HG02610 (cell line): ENCODE measurements around the gene PLXDC2.

Source experiments
- ATAC-seq: cut with Tn5 transposase; IDR thresholded peaks from one replicate; pipeline ENCODE4 v1.9.1; 2021; ENCODE audit warnings: mild to moderate bottlenecking, moderate library complexity; ENCODE audit not compliant: unreplicated experiment

The PLXDC2 gene

DNA sequence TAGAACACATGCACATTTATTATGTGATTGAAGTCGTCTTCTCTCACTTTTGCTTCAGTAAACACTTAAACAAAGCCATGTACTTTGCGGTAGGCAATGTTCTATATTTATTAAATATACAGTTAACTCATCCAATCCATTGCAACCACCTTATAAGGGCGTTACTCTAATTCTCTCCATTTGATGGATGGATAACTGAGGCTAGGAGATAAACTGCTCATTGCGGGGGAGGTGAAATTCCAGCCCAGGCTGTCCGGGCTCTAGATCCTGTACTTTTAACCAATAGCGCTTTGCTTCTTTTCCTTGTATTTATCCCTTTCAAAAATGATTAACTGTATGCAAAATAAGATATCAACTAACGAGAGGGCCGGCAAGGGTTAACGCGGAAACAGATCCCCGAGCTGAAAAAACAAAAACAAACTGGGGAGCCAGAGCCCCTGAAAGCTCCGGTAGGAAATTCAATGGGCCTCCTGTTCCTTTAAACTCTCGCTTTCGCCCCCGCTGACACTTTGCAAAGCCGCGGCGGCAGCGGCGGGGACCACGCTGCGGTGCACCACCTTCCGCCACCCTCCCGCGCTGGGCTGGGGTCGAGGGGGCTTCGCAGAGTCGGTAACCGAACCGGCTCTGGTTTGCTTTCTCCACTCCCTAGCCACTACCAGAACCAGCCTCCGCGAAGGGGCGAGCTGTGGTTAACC, 1.0 kb upstream of the PLXDC2 start:
- no peak for ATAC-seq

- ATAC-seq = no peak
These were observed 361 bp upstream of the PLXDC2 start for GRCh38 chr10:19815731-19816410.

- no peak for ATAC-seq
These were observed 1.1 kb downstream of the PLXDC2 start for GRCh38 chr10:19817231-19817933.

DNA sequence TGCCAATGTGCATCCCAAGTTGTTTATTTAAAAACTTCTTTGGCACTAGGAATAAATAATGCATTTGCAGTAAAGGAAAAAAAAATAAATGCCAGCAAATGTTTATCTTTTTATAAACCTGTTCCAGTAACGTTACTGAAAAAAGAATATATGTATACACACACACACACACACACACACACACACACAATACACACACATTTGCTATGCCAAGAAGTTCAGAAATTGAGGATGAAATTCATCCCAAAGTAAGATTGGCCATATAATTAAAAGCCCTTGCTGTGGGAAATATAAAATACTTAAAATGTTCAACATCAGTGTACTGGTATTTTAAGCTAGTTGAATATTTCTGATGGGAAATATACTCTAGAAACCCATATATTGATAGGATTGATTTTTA, 2.6 kb downstream of the PLXDC2 start:
- no peak for ATAC-seq

DNA sequence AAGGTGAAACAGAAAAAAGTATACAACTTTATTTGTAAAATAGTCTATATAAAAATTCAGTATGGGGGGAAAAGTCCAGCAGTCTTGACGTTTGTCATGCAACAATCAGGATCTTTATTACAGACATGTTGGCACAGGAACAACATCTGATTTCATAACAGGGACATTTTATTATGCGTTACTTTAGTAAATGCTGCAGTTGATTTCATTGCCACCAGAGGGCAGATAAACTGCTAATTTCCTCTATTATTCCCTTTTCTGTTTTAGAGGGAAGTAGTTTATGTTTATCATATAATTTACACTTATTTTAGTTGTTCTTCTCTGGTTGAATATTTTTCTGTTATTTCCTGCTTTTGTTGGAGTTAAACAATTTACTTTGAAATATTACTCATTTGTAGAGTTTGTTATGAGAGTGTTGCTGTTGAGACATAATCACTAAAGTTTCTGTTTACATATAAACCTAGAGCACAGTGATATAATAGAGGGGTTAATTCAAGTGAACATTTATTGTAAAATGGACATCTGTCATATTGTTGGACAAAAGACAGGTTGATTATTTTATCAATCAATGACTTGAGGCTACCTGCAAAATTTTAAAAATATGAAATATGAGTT, 3.3 kb downstream of the PLXDC2 start:
- ATAC-seq = no peak

GRCh38 chr10:19824381-19825342, 8.4 kb downstream of the PLXDC2 start:
- ATAC-seq = no peak

- ATAC-seq = no peak
These were observed 9.5 kb downstream of the PLXDC2 start for GRCh38 chr10:19825700-19826099.

GRCh38 chr10:19826712-19827111, 10.5 kb downstream of the PLXDC2 start:
- no peak for ATAC-seq

DNA sequence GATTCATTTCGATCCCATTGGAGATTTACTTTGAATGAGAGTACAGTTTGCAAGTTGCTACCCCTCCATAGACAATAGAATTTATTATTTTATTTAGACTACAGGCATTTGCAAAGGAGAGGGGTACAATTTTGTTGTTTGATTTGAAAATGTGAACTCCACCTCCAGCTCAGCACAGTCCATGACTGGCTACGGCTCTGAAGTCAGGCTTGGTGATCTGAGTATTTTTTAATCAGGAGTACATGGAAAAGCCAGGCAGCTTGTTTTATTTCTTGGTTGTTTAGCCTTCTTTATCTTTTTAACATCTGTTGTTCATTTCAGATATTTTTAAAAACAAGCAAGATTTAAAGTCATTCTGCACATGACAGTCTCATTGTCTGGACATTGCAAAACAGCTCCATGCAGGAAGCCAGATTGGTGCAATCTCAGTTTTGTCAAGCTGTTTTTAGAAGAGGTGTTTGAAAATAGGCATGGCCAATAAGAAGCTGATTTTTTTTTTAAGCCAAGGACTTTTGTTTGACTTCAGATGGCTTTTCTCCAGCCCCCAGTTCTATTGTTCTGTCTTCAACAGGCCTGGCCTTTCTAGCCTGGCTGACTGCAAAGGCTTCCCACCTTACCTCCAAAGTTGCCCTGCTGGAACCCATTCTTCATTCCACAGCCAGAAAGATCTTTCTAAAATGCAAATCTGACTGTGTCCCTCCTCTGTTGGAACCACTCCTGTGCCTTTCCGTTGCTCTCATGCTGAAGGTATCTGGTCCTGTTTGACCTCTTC, 12.2 kb downstream of the PLXDC2 start:
- ATAC-seq = no peak

- ATAC-seq = no peak
These were observed 16.5 kb downstream of the PLXDC2 start for GRCh38 chr10:19832699-19833098.

- ATAC-seq = no peak
These were observed 17.1 kb downstream of the PLXDC2 start for GRCh38 chr10:19833170-19833824.

GRCh38 chr10:19835952-19836351, 19.7 kb downstream of the PLXDC2 start:
- ATAC-seq = no peak

DNA sequence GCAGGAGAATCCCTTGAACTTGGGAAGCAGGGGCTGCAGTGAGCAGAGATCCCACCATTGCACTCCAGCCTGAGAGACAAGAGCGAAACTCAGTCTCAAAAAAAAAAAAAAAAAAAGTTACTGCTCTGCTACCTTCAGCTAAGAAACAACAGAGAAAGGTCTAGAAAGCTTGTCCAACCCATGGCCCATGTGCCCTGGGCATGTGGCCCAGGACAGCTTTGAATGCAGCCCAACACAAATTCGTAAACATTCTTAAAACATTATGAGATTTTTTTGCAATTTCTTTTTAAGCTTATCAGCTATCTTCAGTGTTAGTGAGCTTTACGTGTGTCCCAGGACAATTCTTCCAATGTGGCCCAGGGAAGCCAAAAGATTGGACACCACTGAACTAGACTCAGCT, 22.9 kb downstream of the PLXDC2 start:
- ATAC-seq = no peak

DNA sequence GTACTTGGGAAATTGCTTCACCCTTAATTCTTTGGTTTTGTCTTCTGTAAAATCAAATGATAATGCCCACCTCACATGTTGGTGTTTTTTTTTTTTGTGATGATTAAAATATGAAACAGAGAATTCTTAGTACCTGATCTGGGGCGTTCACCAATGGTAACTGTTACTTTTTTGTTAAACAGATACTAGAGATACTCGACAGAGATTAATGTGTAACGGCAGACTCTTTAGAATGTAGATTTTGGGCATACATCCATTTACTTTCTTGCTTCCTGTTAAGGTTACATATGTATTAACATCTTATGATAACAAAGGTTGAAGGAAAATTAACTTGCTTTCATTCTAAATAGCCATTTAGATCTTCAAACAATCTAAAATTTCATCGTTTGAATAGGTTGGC, 23.3 kb downstream of the PLXDC2 start:
- no peak for ATAC-seq

- no peak for ATAC-seq
These were observed 24.5 kb downstream of the PLXDC2 start for GRCh38 chr10:19840776-19841175.

- no peak for ATAC-seq
These were observed 27.3 kb downstream of the PLXDC2 start for GRCh38 chr10:19843487-19843886.

DNA sequence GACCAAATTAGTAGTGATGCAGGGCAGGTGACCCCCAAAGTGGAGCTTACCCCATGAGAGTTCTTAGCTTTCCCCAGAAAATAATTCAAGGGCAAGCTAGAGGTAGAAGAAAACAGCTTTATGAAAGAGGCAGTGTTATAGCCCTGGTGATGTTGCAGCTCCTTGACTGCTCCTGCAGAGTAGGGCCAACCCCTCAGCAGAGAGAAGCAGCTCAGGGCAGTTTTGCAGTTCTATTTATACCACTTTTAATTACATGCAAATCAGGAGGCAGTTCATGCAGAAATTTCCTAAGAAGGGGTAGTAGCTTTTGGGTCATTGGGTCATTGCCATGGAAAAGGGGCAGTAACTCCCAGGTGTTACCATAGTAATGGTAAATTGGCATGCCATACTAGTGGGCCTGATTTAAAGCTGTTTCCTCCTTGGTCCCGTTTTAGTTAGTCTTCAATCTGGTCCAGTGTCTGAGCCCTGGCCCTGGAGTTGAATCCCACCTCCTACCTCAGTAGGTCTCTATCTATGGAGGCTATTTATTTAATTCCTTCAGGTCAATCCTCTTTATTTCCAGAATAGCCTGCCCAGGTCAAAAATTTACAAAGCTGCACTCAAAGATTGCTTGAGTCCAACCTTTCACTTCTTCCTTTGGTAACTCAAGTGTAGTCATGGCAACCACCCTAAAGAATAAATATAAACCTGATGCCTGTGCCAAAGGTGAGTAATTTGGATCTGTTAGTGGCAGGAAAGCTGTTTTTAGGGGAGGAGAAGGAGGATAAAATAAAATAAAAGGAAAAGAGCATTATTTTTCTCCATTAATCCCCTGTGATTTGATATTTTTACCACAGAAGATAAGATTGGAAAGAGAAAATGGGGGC, 29.5 kb downstream of the PLXDC2 start:
- ATAC-seq = no peak

DNA sequence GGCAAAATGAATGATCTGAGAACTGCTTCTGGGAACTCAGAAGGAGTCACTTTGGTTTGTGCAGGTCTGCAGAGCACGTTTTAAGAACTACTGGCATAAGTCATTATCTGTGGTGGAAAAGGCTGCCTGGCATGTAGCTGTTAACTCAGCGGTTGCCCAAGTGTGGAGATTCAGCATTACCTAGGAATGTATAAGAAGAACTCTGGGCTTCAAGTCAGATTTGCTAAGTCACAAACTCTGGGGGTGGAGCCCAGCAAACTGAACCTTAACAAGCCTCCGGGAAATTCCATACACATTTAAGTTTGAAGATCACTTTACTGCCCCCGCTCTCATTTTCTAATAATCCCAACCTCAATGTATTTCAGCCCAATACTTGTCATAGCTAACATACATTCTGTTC, 31.1 kb downstream of the PLXDC2 start:
- ATAC-seq = no peak
